IMR-90 (cell line): ENCODE results near the gene TOR1A. TPM values are rescaled to one million over a fixed set of nuclear protein-coding genes. Genes with fewer than 3 reads are reported as not detected.

ENCODE experiments used
- ATAC-seq: fragments of 200-7000 bp; cut with Tn5 transposase; 2 replicates; pipeline ENCODE4 v1.9.1; 2020; ENCODE audit warnings: low read depth, mild to moderate bottlenecking, moderate library complexity
- BruUV-seq: library from RNA; stranded (reverse); fragments of 400-500 nt; replicated peaks from 2 replicates; lab custom pipeline; 2021; lab: Mats Ljungman, UMichigan
- CTCF ChIA-PET: fragments of 300-600 bp; formaldehyde crosslinking; extraction: SDS; loops from one replicate; lab custom pipeline; 2021; ENCODE audit warnings: antibody characterized with exemption; lab: Yijun Ruan, JAX
- POLR2A ChIA-PET: fragments of 300-600 bp; sonication (Branson Sonifier 250); formaldehyde crosslinking; loops from one replicate; lab custom pipeline; 2022; ENCODE audit warnings: antibody characterized with exemption; ENCODE audit not compliant: unreplicated experiment; lab: Charles Lee
- DNase-seq: peaks from one replicate; pipeline ENCODE4 v3.0.0; 2013
- H2AFZ ChIP-seq: replicated peaks from 2 replicates; pipeline ENCODE3; 2013; ENCODE audit warnings: low read length, mild to moderate bottlenecking; ENCODE audit not compliant: poor library complexity
- H2AK5ac ChIP-seq: 2 replicates; pipeline ENCODE4 v1.6.1; 2013; ENCODE audit warnings: low read depth, low read length, inconsistent platforms
- H2AK9ac ChIP-seq: replicated peaks from 2 replicates; pipeline ENCODE3; 2013; ENCODE audit warnings: mild to moderate bottlenecking, low read depth, low read length, moderate library complexity; ENCODE audit not compliant: poor library complexity
- H2BK120ac ChIP-seq: 2 replicates; pipeline ENCODE4 v1.6.1; 2013; ENCODE audit warnings: low read depth, low read length, inconsistent platforms
- H2BK15ac ChIP-seq: 3 replicates; pipeline ENCODE4 v1.6.1; 2013; ENCODE audit warnings: low read depth, low read length, inconsistent platforms
- H2BK20ac ChIP-seq: 2 replicates; pipeline ENCODE4 v1.6.1; 2013; ENCODE audit warnings: low read depth, mild to moderate bottlenecking, inconsistent platforms, low read length, moderate library complexity
- H2BK5ac ChIP-seq: 2 replicates; pipeline ENCODE4 v1.6.1; 2013; ENCODE audit warnings: mild to moderate bottlenecking, low read depth, low read length, inconsistent platforms; ENCODE audit not compliant: poor library complexity, severe bottlenecking
- H3K14ac ChIP-seq: replicated peaks from 2 replicates; pipeline ENCODE4 v1.6.1; 2013; ENCODE audit warnings: low read depth, low read length, inconsistent platforms
- H3K18ac ChIP-seq: 2 replicates; pipeline ENCODE4 v1.6.1; 2013; ENCODE audit warnings: low read depth, low read length, control low read depth
- H3K23ac ChIP-seq: 2 replicates; pipeline ENCODE4 v1.6.1; 2013; ENCODE audit warnings: low read depth, low read length, inconsistent platforms
- H3K27ac ChIP-seq: 2 replicates; pipeline ENCODE4 v1.5.1; 2013; ENCODE audit warnings: mild to moderate bottlenecking, control low read depth, low read length; ENCODE audit not compliant: insufficient read depth
- H3K27me3 ChIP-seq: 2 replicates; pipeline ENCODE4 v1.6.1; 2013; ENCODE audit warnings: low read length; ENCODE audit not compliant: control insufficient read depth, insufficient read depth
- H3K36me3 ChIP-seq: 2 replicates; pipeline ENCODE4 v1.6.1; 2013; ENCODE audit warnings: low read length, mixed read lengths; ENCODE audit not compliant: control insufficient read depth, insufficient read depth
- H3K4ac ChIP-seq: 2 replicates; pipeline ENCODE4 v1.6.1; 2013; ENCODE audit warnings: low read depth, low read length, inconsistent platforms
- H3K4me1 ChIP-seq: 2 replicates; pipeline ENCODE4 v1.6.1; 2013; ENCODE audit warnings: low read length, mixed read lengths; ENCODE audit not compliant: control insufficient read depth, insufficient read depth
- H3K4me2 ChIP-seq: 2 replicates; pipeline ENCODE4 v1.6.1; 2013; ENCODE audit warnings: low read depth, mild to moderate bottlenecking, control low read depth, low read length, moderate library complexity
- H3K4me3 ChIP-seq: 2 replicates; pipeline ENCODE4 v1.5.1; 2013; ENCODE audit warnings: low read depth, mild to moderate bottlenecking, control low read depth, low read length, moderate library complexity; ENCODE audit not compliant: insufficient read depth
- H3K56ac ChIP-seq: 2 replicates; pipeline ENCODE4 v1.6.1; 2013; ENCODE audit warnings: low read length, inconsistent platforms; ENCODE audit not compliant: insufficient read depth; ENCODE audit errors: extremely low read depth
- H3K79me1 ChIP-seq, 2 experiments: 2 replicates each; pipeline ENCODE4 v1.6.1; 2013; ENCODE audit warnings: low read length in 2 of 2, inconsistent platforms in 1 of 2, low read depth in 1 of 2
- H3K9ac ChIP-seq: 2 replicates; pipeline ENCODE4 v1.6.1; 2013; ENCODE audit warnings: low read depth, low read length, control low read depth
- H3K9me1 ChIP-seq: 2 replicates; pipeline ENCODE4 v1.6.1; 2013; ENCODE audit warnings: low read length, inconsistent platforms; ENCODE audit not compliant: insufficient read depth
- H3K9me3 ChIP-seq: 2 replicates; pipeline ENCODE4 v1.6.1; 2013; ENCODE audit warnings: low read length; ENCODE audit not compliant: control insufficient read depth, insufficient read depth
- H4K20me1 ChIP-seq: 2 replicates; pipeline ENCODE4 v1.6.1; 2013; ENCODE audit warnings: low read length, inconsistent platforms; ENCODE audit not compliant: insufficient read depth
- H4K5ac ChIP-seq: 2 replicates; pipeline ENCODE4 v1.6.1; 2013; ENCODE audit warnings: mild to moderate bottlenecking, low read depth, low read length, control low read depth
- H4K8ac ChIP-seq, 2 experiments: 2 replicates each; pipeline ENCODE4 v1.6.1; 2013; ENCODE audit warnings: low read depth in 2 of 2, low read length in 2 of 2, control low read depth in 1 of 2, inconsistent platforms in 1 of 2
- H4K91ac ChIP-seq: 2 replicates; pipeline ENCODE4 v1.6.1; 2013; ENCODE audit warnings: low read depth, low read length, inconsistent platforms; ENCODE audit not compliant: insufficient read depth
- BHLHE40 ChIP-seq: fragments of 150-350 bp; IDR thresholded peaks from 2 replicates; pipeline ENCODE4 v1.6.1; 2016; ENCODE audit warnings: mild to moderate bottlenecking, low read depth, low read length
- CEBPB ChIP-seq: IDR thresholded peaks from 2 replicates; pipeline ENCODE4 v1.6.1; 2012; ENCODE audit warnings: low read depth, low read length, improper control_type of control experiment
- CHD1 ChIP-seq: IDR thresholded peaks from 2 replicates; pipeline ENCODE4 v1.6.1; 2012; ENCODE audit warnings: low read depth, low read length, improper control_type of control experiment
- ELK1 ChIP-seq: fragments of 150-350 bp; IDR thresholded peaks from 2 replicates; pipeline ENCODE4 v1.6.1; 2016; ENCODE audit warnings: low read depth, mild to moderate bottlenecking, low read length, moderate library complexity, borderline replicate concordance
- FOS ChIP-seq: fragments of 150-350 bp; IDR thresholded peaks from 2 replicates; pipeline ENCODE4 v1.6.1; 2016; ENCODE audit warnings: low read depth, low read length
- MAFK ChIP-seq: IDR thresholded peaks from 2 replicates; pipeline ENCODE4 v1.6.1; 2012; ENCODE audit warnings: low read depth, low read length, improper control_type of control experiment
- MAZ ChIP-seq: IDR thresholded peaks from 2 replicates; pipeline ENCODE4 v1.6.1; 2012; ENCODE audit warnings: low read depth, mild to moderate bottlenecking, low read length, improper control_type of control experiment, moderate library complexity, borderline replicate concordance
- MXI1 ChIP-seq: IDR thresholded peaks from 2 replicates; pipeline ENCODE4 v1.6.1; 2012; ENCODE audit warnings: low read depth, mild to moderate bottlenecking, low read length, moderate library complexity, borderline replicate concordance
- NFE2L2 ChIP-seq: fragments of 150-350 bp; IDR thresholded peaks from 2 replicates; pipeline ENCODE4 v1.6.1; 2016; ENCODE audit warnings: low read depth, mild to moderate bottlenecking, low read length
- POLR2A ChIP-seq: IDR thresholded peaks from 2 replicates; pipeline ENCODE4 v1.6.1; 2012; ENCODE audit warnings: mild to moderate bottlenecking, low read depth, low read length
- RAD21 ChIP-seq: IDR thresholded peaks from 2 replicates; pipeline ENCODE4 v1.6.1; 2012; ENCODE audit warnings: low read length, improper control_type of control experiment
- RCOR1 ChIP-seq: IDR thresholded peaks from 2 replicates; pipeline ENCODE4 v1.6.1; 2012; ENCODE audit warnings: mild to moderate bottlenecking, low read length, improper control_type of control experiment; ENCODE audit not compliant: insufficient replicate concordance
- RFX5 ChIP-seq: IDR thresholded peaks from 2 replicates; pipeline ENCODE4 v1.8.0; 2012; ENCODE audit warnings: low read depth, mild to moderate bottlenecking, low read length, moderate library complexity
- SMC3 ChIP-seq: fragments of 150-350 bp; IDR thresholded peaks from 2 replicates; pipeline ENCODE4 v1.6.1; 2016; ENCODE audit warnings: low read depth, mild to moderate bottlenecking, antibody characterized with exemption, low read length, moderate library complexity
- USF2 ChIP-seq: fragments of 150-350 bp; IDR thresholded peaks from 2 replicates; pipeline ENCODE4 v1.6.1; 2017; ENCODE audit warnings: mild to moderate bottlenecking, antibody characterized with exemption, low read length, low read depth
- WGBS, 2 experiments: methylation state at CpG; one replicate each; pipeline versions ENCODE4 v1.1.5 to v1.1.7; 2013; ENCODE audit warnings: missing lambda C conversion rate in 2 of 2; ENCODE audit not compliant: insufficient read length in 1 of 2; ENCODE audit errors: extremely low coverage in 2 of 2; 5-methylcytosine and 5-hydroxymethylcytosine counted together
- dilution Hi-C: fragments of 300-500 bp; cut with HindIII; formaldehyde crosslinking; loops from one replicate; pipeline ENCODE4 v1.14.3; 2018; ENCODE audit warnings: low sequenced_read_pairs; ENCODE audit not compliant: unreplicated experiment
- in situ Hi-C: fragments of 300-500 bp; cut with MboI; formaldehyde crosslinking; loops from 3 replicates; pipeline ENCODE4 v1.14.3; 2019; ENCODE audit warnings: low sequenced_read_pairs, inconsistent platforms, mixed read lengths
- intact Hi-C: fragments of 100-400 bp; cut with micrococcal nuclease; formaldehyde crosslinking; loops from 2 replicates; pipeline ENCODE4 v1.10.0; 2022
- polyA plus RNA-seq, 3 experiments: library from polyadenylated mRNA; depleted of rRNA; stranded (reverse); fragments of >200 nt; gene quantifications; 2 replicates each; pipeline ENCODE4 v1.2.3, GENCODE V29; 2012; ENCODE audit warnings: low replicate concordance in 1 of 3
- total RNA-seq: library from RNA; depleted of rRNA; stranded (reverse); fragments of >200 nt; gene quantifications from 2 replicates; pipeline ENCODE4 v1.2.3, GENCODE V29; 2012

TOR1A gene
- total and polyA plus RNA-seq, 2 of the 4 experiments (the other 2 are of a cell fraction) = 27.1 to 74.2 TPM

GRCh38 chr9:129781981-129782380 lies 42.0 kb downstream of the TOR1A start:
- Histone ChIP-seq H2AK9ac (peak overlapping the region; percentile 65), H3K23ac (peak overlapping the region; percentile 59; the same call in 1 of the 2 replicates), H2AFZ (peak overlapping the region; percentile 48), H3K9me1 (peaks cover 14% of the 10 kb centered on the region; the same call in 1 of the 2 replicates), H3K4me2 (no peak overlapping the region), H2BK15ac (peak overlapping the region; percentile 39; the same call in 2 of the 3 replicates), H2BK120ac (peak overlapping the region; percentile 63), H3K27me3 (peaks cover 2% of the 10 kb centered on the region), H2BK5ac (no peak overlapping the region), H4K20me1 (no peaks in the 10 kb centered on the region), H4K8ac (peak overlapping the region; percentile 56 to 61; a peak in 2 of 4 replicates), H3K56ac (peak overlapping the region; percentile 28; the same call in 1 of the 2 replicates), H3K4me3 (no peak overlapping the region), H3K14ac (peak overlapping the region; percentile 10), H3K9me3 (no peaks in the 10 kb centered on the region), H3K27ac (peak overlapping the region; percentile 16; the same call in 1 of the 2 replicates), H3K4me1 (peaks cover 9% of the 10 kb centered on the region), H2BK20ac (peak overlapping the region; percentile 77), H3K36me3 (no peaks in the 10 kb centered on the region), H3K79me1 (no peaks in the 10 kb centered on the region), H3K9ac (no peak overlapping the region), H3K4ac (peak overlapping the region; percentile 44), H4K91ac (peak overlapping the region; percentile 87), H4K5ac (peak overlapping the region; percentile 62), H2AK5ac (peak overlapping the region; percentile 84), H3K18ac (peak overlapping the region; percentile 31)
- intact Hi-C loops = loop anchor here (5.0 kb wide), 1 partner anchor 645 kb away; no protein-coding TSS in a partner anchor
- 100% methylated on average over 2 of the region's 5 CpGs; no CpG with 5 or more reads in 1 of the 2 experiments for WGBS, 2 experiments
- in situ Hi-C loops = loop anchor here (5.0 kb wide), 3 partner anchors 45 to 650 kb away; no protein-coding TSS in a partner anchor
- dilution Hi-C loops = no loop called here
- DNase-seq (no peak), ATAC-seq (peak; percentile 34)
- TF ChIP-seq USF2 = no peak
- TF ChIP-seq POLR2A = no peak
- no peak for TF ChIP-seq CEBPB
- no peak for TF ChIP-seq CHD1
- TF ChIP-seq FOS = no peak
- TF ChIP-seq ELK1 = no peak
- no peak for TF ChIP-seq MAFK
- no peak for TF ChIP-seq MXI1
- no peak for TF ChIP-seq RFX5
- no peak for TF ChIP-seq BHLHE40
- no peak for TF ChIP-seq RCOR1
- no peak for TF ChIP-seq SMC3
- TF ChIP-seq NFE2L2 = no peak
- TF ChIP-seq RAD21 = no peak
- no peak for TF ChIP-seq MAZ
- POLR2A ChIA-PET = no interaction called here
- no TSS peak for BruUV-seq
- CTCF ChIA-PET = interaction anchor here (1.4 to 4.2 kb wide), 2 partner anchors 44 to 55 kb away, joined by 6 to 14 read pairs; no protein-coding TSS in a partner anchor
